ENCODE data around the gene RAMP1. TPM values are rescaled to one million over a fixed set of nuclear protein-coding genes. Genes with fewer than 3 reads are reported as not detected.
A peak's percentile ranks its signal among the peaks of the same experiment; 100 is the strongest.

RAMP1 gene
- total RNA-seq: 10 to 100 TPM in 3 of 6 donors, 1 to 10 TPM in 3; 3.4 to 14.4 (median 9.9) TPM

DNA sequence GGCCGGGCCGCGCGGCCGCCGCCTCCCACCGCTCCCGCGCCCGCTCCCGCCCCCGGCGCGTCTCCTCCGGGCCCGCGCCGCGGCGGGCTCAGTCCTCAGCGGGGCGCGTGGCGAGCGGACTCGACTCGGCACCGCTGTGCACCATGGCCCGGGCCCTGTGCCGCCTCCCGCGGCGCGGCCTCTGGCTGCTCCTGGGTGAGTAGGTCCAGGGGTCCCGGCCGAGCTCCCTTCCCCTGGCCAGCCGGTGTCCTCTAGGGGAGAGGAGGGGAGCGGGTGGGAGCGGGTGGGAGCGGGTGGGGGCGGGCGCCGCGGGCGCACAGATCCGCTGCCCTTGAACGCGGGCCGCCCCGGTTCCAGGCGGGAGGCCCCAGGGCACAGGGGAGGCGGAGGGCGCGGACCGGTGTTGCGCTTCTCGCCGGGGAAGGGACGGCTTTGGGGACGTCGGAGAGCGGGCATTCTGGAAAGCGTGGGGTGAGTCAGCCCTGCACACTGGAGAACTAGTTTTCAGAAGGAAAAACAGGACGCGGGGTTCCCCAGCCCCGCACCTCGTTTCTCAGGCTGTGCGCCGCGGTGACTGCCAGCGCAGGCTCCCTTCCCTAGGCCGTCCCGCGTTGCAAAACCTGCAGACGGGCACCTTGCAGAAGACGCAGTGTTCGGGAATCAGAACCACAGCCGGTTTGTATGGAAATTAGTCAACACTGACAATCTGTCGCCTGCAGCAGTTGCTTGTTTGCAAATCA, at the start of gene RAMP1:
RAMP1 (plus strand) TSS at position 91 of the 740 bp plus-strand sequence; CDS start at position 144, 53 bp downstream.
- peak in 1 of 2 donors; percentile 86 for DNase-seq
- H3K9me3 ChIP-seq: no peaks in the 10 kb centered on the region
- peak within 1 kb of the TSS in 3 of 4 donors; percentile 22 to 53 (median 51) for H3K4me3 ChIP-seq
- 8 to 24% methylated on average over 27 to 33 of the region's 79 CpGs for WGBS, 2 donors
- H3K36me3 ChIP-seq: no peaks in the 10 kb centered on the region
- TF ChIP-seq POLR2AphosphoS5 (IDR thresholded peaks at IDR 0.05) (no peak), EP300 (IDR thresholded peaks at IDR 0.05) (no peak), POLR2A (IDR thresholded peaks at IDR 0.05) (no peak)
- TF ChIP-seq, protein P1, sequence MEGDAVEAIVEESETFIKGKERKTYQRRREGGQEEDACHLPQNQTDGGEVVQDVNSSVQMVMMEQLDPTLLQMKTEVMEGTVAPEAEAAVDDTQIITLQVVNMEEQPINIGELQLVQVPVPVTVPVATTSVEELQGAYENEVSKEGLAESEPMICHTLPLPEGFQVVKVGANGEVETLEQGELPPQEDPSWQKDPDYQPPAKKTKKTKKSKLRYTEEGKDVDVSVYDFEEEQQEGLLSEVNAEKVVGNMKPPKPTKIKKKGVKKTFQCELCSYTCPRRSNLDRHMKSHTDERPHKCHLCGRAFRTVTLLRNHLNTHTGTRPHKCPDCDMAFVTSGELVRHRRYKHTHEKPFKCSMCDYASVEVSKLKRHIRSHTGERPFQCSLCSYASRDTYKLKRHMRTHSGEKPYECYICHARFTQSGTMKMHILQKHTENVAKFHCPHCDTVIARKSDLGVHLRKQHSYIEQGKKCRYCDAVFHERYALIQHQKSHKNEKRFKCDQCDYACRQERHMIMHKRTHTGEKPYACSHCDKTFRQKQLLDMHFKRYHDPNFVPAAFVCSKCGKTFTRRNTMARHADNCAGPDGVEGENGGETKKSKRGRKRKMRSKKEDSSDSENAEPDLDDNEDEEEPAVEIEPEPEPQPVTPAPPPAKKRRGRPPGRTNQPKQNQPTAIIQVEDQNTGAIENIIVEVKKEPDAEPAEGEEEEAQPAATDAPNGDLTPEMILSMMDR (IDR thresholded peaks at IDR 0.05): no peak
- peak in 1 of 2 donors; percentile 17 for ATAC-seq (ENCODE audit: low FRiP score in 2 of 2)
- H3K4me1 ChIP-seq: peaks cover 5 to 22% (median 10%) of the 10 kb centered on the region in 4 donors
- H3K27ac ChIP-seq: peak within 1 kb of the TSS in 3 of 4 donors; percentile 12 to 58 (median 33)
- H3K27me3 ChIP-seq: peaks cover 0 to 13% (median 4%) of the 10 kb centered on the region in 4 donors

DNA sequence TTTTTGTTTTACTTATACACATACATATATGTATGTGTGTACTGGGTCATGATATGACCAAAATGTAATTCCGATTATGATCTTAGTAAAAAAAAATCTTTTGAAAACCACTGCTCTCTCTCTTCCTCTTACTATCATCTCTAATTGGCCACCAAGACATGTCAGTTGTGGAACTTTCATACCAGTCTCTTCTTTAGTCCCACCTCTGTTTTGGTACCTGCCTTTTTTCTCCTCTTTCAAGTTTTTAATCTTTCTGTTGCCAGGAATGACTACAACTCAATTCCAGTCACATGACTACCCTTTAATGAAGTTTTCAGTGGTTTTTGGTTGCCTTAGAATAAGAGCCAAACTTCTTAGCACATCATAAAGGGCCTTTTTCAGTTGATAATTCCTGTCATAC, 43.8 kb upstream of the RAMP1 start:
- H3K27ac ChIP-seq: no peak overlapping the region
- TF ChIP-seq EP300 (IDR thresholded peaks at IDR 0.05): no peak
- no peak for TF ChIP-seq POLR2A (IDR thresholded peaks at IDR 0.05)
- no peak for TF ChIP-seq POLR2AphosphoS5 (IDR thresholded peaks at IDR 0.05)
- TF ChIP-seq, protein P1 (IDR thresholded peaks at IDR 0.05): no peak
- H3K4me3 ChIP-seq: no peak overlapping the region
- no peaks in the 10 kb centered on the region for H3K36me3 ChIP-seq
- 89 to 90% methylated on average over 1 of the region's 1 CpG for WGBS, 2 donors
- no peaks in the 10 kb centered on the region for H3K9me3 ChIP-seq
- ATAC-seq (ENCODE audit: low FRiP score in 2 of 2): no peak
- no peak for DNase-seq
- H3K4me1 ChIP-seq: no peaks in the 10 kb centered on the region
- no peaks in the 10 kb centered on the region for H3K27me3 ChIP-seq

DNA sequence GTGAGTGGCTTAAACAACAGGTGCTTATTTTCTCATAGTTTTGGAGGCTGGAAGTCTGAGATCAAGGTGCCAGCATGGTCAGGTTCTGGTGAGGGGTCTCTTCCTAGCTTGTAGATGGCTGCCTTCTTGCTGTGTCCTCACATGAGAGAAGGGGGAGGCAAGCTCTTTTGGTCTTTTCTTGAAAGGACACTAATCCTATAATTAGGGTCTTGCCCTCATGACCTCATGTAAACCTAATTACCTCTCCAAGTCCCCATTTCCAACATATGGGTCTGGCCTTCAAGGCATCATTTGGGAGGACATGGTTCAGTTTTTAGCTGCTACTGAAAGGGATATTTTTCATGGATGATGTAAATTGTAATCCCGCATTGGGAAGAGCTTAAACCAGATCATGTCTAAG, 42.9 kb upstream of the RAMP1 start:
- no peaks in the 10 kb centered on the region for H3K9me3 ChIP-seq
- DNase-seq: no peak
- H3K27me3 ChIP-seq: no peaks in the 10 kb centered on the region
- 97 to 100% methylated on average over 1 of the region's 1 CpG for WGBS, 2 donors
- H3K36me3 ChIP-seq: no peaks in the 10 kb centered on the region
- H3K4me1 ChIP-seq: no peaks in the 10 kb centered on the region
- H3K27ac ChIP-seq: no peak overlapping the region
- TF ChIP-seq POLR2A (IDR thresholded peaks at IDR 0.05) (no peak), EP300 (IDR thresholded peaks at IDR 0.05) (no peak)
- TF ChIP-seq, protein P1 (IDR thresholded peaks at IDR 0.05): no peak
- ATAC-seq (ENCODE audit: low FRiP score in 2 of 2): no peak
- no peak overlapping the region for H3K4me3 ChIP-seq

DNA sequence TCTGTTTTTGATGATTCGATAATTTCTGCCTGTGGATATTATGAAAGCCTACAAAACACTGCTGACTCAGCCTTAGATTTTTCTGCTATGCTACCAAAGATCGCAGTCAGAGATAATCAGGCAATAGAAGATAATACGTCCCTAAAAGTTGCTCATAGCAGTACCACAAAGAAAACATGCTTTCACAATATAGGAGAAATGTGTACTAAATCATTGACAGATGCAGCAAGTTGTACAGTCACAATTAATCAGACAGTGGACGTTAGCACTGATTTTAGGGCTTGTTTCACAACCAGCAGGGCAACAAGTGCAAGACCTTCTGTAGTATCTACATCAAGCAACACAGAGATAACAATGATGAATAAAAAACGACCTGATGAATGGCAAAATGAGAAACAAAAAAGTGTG, 41.4 kb upstream of the RAMP1 start:
- no peaks in the 10 kb centered on the region for H3K4me1 ChIP-seq
- H3K4me3 ChIP-seq: no peak overlapping the region
- DNase-seq (no peak), ATAC-seq (ENCODE audit: low FRiP score in 2 of 2) (no peak)
- no peaks in the 10 kb centered on the region for H3K27me3 ChIP-seq
- TF ChIP-seq, protein P1 (IDR thresholded peaks at IDR 0.05): no peak
- TF ChIP-seq POLR2AphosphoS5 (IDR thresholded peaks at IDR 0.05): no peak
- H3K9me3 ChIP-seq: no peaks in the 10 kb centered on the region
- no peaks in the 10 kb centered on the region for H3K36me3 ChIP-seq
- WGBS, 2 donors: 65 to 70% methylated on average over 5 of the region's 5 CpGs
- H3K27ac ChIP-seq: no peak overlapping the region

DNA sequence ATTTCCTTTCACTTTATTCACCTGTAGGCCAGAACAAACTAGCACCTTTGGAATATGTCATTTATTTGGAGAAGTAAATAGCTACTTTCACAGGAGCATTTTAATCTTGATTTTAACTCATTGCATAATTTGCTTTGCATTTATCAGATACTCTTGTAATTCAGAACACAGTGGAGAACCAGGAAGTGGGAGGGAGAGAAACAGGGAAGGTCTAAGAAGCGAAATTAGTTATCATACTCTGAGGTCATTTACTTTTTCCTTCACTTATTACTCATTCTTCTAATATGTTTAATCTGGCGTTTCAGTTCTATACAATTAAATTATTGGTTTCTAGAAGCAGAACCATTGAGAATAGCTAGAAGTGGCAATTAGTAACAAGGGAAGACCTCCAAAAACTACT, 40.2 kb upstream of the RAMP1 start:
- WGBS, 2 donors: 67 to 69% methylated on average over 2 of the region's 2 CpGs
- Histone ChIP-seq H3K4me3 (no peak overlapping the region), H3K27ac (no peak overlapping the region), H3K9me3 (no peaks in the 10 kb centered on the region), H3K4me1 (no peaks in the 10 kb centered on the region), H3K27me3 (no peaks in the 10 kb centered on the region), H3K36me3 (no peaks in the 10 kb centered on the region)
- ATAC-seq (ENCODE audit: low FRiP score in 2 of 2): no peak
- TF ChIP-seq, protein P1 (IDR thresholded peaks at IDR 0.05): no peak
- TF ChIP-seq POLR2AphosphoS5 (IDR thresholded peaks at IDR 0.05) (no peak), POLR2A (IDR thresholded peaks at IDR 0.05) (no peak), EP300 (IDR thresholded peaks at IDR 0.05) (no peak)
- DNase-seq: no peak
